WTC11 (cell line): Measurements from ENCODE around the gene MIA2. TPM values are rescaled to one million over a fixed set of nuclear protein-coding genes. Genes with fewer than 3 reads are reported as not detected.

Experiments
- ATAC-seq: fragments of 200-7000 bp; cut with Tn5 transposase; 2 replicates; pipeline ENCODE4 v1.10.0; 2021; ENCODE audit warnings: mild to moderate bottlenecking, moderate library complexity
- CTCF ChIA-PET: fragments of 300-600 bp; sonication (Branson Sonifier 250); formaldehyde crosslinking; loops from one replicate; lab custom pipeline; 2021; ENCODE audit warnings: antibody characterized with exemption; lab: Charles Lee
- POLR2A ChIA-PET: fragments of 350-600 bp; sonication (Branson Sonifier 250); formaldehyde crosslinking; loops from one replicate; lab custom pipeline; 2021; ENCODE audit warnings: antibody characterized with exemption; lab: Charles Lee
- DNase-seq: peaks from one replicate; pipeline ENCODE4 v3.0.0; 2021; ENCODE audit warnings: low spot score
- H3K27ac Mint-ChIP-seq: 2 replicates; pipeline ENCODE4 v1.8.0; 2021; ENCODE audit warnings: mixed read lengths
- H3K27me3 Mint-ChIP-seq: 2 replicates; pipeline ENCODE4 v1.8.0; 2021; ENCODE audit warnings: low read depth, mild to moderate bottlenecking, moderate library complexity, mixed read lengths
- H3K36me3 Mint-ChIP-seq: 2 replicates; pipeline ENCODE4 v1.8.0; 2021; ENCODE audit warnings: mixed read lengths
- H3K4me1 Mint-ChIP-seq: 2 replicates; pipeline ENCODE4 v1.8.0; 2022; ENCODE audit warnings: mixed read lengths
- H3K4me3 Mint-ChIP-seq: 2 replicates; pipeline ENCODE4 v1.8.0; 2021; ENCODE audit warnings: mild to moderate bottlenecking, moderate library complexity, mixed read lengths
- H3K9me3 Mint-ChIP-seq: 2 replicates; pipeline ENCODE4 v1.8.0; 2021; ENCODE audit warnings: mixed read lengths
- JAZF1 ChIP-seq: fragments of 250-450 bp; sonication (Bioruptor Pico); IDR thresholded peaks from 2 replicates; pipeline ENCODE4 v1.9.0; 2021; ENCODE audit warnings: moderate library complexity, mild to moderate bottlenecking, inconsistent platforms
- KAT7 ChIP-seq: sonication (generic); formaldehyde crosslinking; IDR thresholded peaks from 2 replicates; pipeline ENCODE4 v1.8.1; 2023; ENCODE audit warnings: missing genetic modification reagents, mild to moderate bottlenecking, borderline replicate concordance
- NR1H2 ChIP-seq: sonication (generic); formaldehyde crosslinking; IDR thresholded peaks from 2 replicates; pipeline ENCODE4 v1.9.0; 2021; ENCODE audit warnings: mild to moderate bottlenecking, moderate library complexity, missing genetic modification reagents
- NR2C2 ChIP-seq: sonication (generic); formaldehyde crosslinking; IDR thresholded peaks from 2 replicates; pipeline ENCODE4 v1.8.0; 2022; ENCODE audit warnings: mild to moderate bottlenecking, missing genetic modification reagents
- SOX15 ChIP-seq: fragments of 250-450 bp; sonication (Bioruptor Pico); IDR thresholded peaks from 2 replicates; pipeline ENCODE4 v1.9.0; 2021; ENCODE audit warnings: mild to moderate bottlenecking
- TCF7 ChIP-seq: sonication (generic); formaldehyde crosslinking; IDR thresholded peaks from 2 replicates; pipeline ENCODE4 v1.8.0; 2022; ENCODE audit warnings: mild to moderate bottlenecking, low read depth, missing genetic modification reagents, moderate library complexity
- TP53 ChIP-seq: sonication (generic); formaldehyde crosslinking; IDR thresholded peaks from 2 replicates; pipeline ENCODE4 v1.8.1; 2023; ENCODE audit warnings: mild to moderate bottlenecking, missing genetic modification reagents
- ZBTB21 ChIP-seq: sonication (generic); formaldehyde crosslinking; IDR thresholded peaks from 2 replicates; pipeline ENCODE4 v1.8.1; 2023; ENCODE audit warnings: mild to moderate bottlenecking, missing genetic modification reagents, borderline replicate concordance
- ZNF263 ChIP-seq: sonication (generic); formaldehyde crosslinking; IDR thresholded peaks from 2 replicates; pipeline ENCODE4 v1.8.1; 2022; ENCODE audit warnings: low read depth, mild to moderate bottlenecking, moderate library complexity, missing genetic modification reagents
- ZNF317 ChIP-seq: sonication (generic); formaldehyde crosslinking; IDR thresholded peaks from 2 replicates; pipeline ENCODE4 v1.8.1; 2023; ENCODE audit warnings: low read depth, mild to moderate bottlenecking, moderate library complexity, missing genetic modification reagents, borderline replicate concordance
- ZNF396 ChIP-seq: fragments of 250-450 bp; sonication (Bioruptor Pico); IDR thresholded peaks from 2 replicates; pipeline ENCODE4 v1.8.0; 2021; ENCODE audit warnings: mild to moderate bottlenecking, moderate library complexity, borderline replicate concordance
- ZNF416 ChIP-seq: fragments of 250-450 bp; sonication (Bioruptor Pico); IDR thresholded peaks from 2 replicates; pipeline ENCODE4 v1.9.0; 2021; ENCODE audit warnings: mild to moderate bottlenecking, inconsistent platforms
- total RNA-seq: library from RNA; stranded (reverse); gene quantifications from 3 replicates; pipeline ENCODE4 v1.2.3, GENCODE V29; 2021
- TF ChIP-seq, protein P1 (sequence below): sonication (generic); formaldehyde crosslinking; IDR thresholded peaks from 2 replicates; pipeline ENCODE4 v1.8.1; 2022; ENCODE audit warnings: low read depth, mild to moderate bottlenecking, moderate library complexity, missing genetic modification reagents, borderline replicate concordance
- TF ChIP-seq, protein P2 (sequence below): sonication (generic); formaldehyde crosslinking; IDR thresholded peaks from 2 replicates; pipeline ENCODE4 v1.8.0; 2022; ENCODE audit warnings: mild to moderate bottlenecking, missing genetic modification reagents
- TF ChIP-seq, protein P3 (sequence below): fragments of 250-450 bp; sonication (Bioruptor Pico); IDR thresholded peaks from 2 replicates; pipeline ENCODE4 v1.9.0; 2021; ENCODE audit warnings: mild to moderate bottlenecking, borderline replicate concordance
- TF ChIP-seq, protein P4 (sequence below): fragments of 250-450 bp; sonication (Bioruptor Pico); IDR thresholded peaks from 2 replicates; pipeline ENCODE4 v1.8.0; 2021; ENCODE audit warnings: mild to moderate bottlenecking
- TF ChIP-seq, protein P5 (sequence below): sonication (generic); formaldehyde crosslinking; IDR thresholded peaks from 2 replicates; pipeline ENCODE4 v1.8.1; 2023; ENCODE audit warnings: mild to moderate bottlenecking, moderate library complexity, missing genetic modification reagents
- TF ChIP-seq, protein P6 (sequence below): sonication (generic); formaldehyde crosslinking; IDR thresholded peaks from 2 replicates; pipeline ENCODE4 v1.8.1; 2022; ENCODE audit warnings: mild to moderate bottlenecking, missing genetic modification reagents, moderate library complexity, borderline replicate concordance

The MIA2 gene
- total RNA-seq, 1 experiment from 2014 or later = 11.3 TPM

DNA sequence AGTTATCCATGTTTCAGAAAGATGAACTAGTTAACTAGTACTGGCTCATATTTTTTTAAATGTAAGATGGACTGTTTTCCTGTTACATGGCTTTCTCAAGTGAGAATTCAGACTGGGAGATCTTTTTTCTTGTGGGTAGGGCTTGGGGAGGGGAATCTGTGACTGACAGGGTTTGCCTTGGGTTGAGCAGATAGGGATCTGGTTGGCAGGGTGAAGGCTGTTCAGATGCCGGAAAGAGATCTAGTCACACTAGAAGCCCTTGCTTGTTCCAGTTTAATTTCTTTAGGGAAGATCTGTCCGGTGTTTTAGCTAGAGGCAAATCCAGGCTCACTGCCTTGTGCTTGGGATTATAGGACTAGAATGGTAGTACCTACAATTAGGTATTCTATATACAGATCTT is 135.3 kb downstream of the MIA2 start (continued):
- TF ChIP-seq, protein P1, sequence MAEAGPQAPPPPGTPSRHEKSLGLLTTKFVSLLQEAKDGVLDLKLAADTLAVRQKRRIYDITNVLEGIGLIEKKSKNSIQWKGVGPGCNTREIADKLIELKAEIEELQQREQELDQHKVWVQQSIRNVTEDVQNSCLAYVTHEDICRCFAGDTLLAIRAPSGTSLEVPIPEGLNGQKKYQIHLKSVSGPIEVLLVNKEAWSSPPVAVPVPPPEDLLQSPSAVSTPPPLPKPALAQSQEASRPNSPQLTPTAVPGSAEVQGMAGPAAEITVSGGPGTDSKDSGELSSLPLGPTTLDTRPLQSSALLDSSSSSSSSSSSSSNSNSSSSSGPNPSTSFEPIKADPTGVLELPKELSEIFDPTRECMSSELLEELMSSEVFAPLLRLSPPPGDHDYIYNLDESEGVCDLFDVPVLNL (CRISPR knock-in tag) = no peak
- TF ChIP-seq, protein P2, sequence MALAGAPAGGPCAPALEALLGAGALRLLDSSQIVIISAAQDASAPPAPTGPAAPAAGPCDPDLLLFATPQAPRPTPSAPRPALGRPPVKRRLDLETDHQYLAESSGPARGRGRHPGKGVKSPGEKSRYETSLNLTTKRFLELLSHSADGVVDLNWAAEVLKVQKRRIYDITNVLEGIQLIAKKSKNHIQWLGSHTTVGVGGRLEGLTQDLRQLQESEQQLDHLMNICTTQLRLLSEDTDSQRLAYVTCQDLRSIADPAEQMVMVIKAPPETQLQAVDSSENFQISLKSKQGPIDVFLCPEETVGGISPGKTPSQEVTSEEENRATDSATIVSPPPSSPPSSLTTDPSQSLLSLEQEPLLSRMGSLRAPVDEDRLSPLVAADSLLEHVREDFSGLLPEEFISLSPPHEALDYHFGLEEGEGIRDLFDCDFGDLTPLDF (CRISPR knock-in tag) = no peak
- TF ChIP-seq TCF7 (CRISPR knock-in tag) = no peak
- TF ChIP-seq NR1H2 (CRISPR knock-in tag) = no peak
- TF ChIP-seq, protein P3, sequence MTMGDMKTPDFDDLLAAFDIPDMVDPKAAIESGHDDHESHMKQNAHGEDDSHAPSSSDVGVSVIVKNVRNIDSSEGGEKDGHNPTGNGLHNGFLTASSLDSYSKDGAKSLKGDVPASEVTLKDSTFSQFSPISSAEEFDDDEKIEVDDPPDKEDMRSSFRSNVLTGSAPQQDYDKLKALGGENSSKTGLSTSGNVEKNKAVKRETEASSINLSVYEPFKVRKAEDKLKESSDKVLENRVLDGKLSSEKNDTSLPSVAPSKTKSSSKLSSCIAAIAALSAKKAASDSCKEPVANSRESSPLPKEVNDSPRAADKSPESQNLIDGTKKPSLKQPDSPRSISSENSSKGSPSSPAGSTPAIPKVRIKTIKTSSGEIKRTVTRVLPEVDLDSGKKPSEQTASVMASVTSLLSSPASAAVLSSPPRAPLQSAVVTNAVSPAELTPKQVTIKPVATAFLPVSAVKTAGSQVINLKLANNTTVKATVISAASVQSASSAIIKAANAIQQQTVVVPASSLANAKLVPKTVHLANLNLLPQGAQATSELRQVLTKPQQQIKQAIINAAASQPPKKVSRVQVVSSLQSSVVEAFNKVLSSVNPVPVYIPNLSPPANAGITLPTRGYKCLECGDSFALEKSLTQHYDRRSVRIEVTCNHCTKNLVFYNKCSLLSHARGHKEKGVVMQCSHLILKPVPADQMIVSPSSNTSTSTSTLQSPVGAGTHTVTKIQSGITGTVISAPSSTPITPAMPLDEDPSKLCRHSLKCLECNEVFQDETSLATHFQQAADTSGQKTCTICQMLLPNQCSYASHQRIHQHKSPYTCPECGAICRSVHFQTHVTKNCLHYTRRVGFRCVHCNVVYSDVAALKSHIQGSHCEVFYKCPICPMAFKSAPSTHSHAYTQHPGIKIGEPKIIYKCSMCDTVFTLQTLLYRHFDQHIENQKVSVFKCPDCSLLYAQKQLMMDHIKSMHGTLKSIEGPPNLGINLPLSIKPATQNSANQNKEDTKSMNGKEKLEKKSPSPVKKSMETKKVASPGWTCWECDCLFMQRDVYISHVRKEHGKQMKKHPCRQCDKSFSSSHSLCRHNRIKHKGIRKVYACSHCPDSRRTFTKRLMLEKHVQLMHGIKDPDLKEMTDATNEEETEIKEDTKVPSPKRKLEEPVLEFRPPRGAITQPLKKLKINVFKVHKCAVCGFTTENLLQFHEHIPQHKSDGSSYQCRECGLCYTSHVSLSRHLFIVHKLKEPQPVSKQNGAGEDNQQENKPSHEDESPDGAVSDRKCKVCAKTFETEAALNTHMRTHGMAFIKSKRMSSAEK (CRISPR knock-in tag) = no peak
- TF ChIP-seq, protein P4, sequence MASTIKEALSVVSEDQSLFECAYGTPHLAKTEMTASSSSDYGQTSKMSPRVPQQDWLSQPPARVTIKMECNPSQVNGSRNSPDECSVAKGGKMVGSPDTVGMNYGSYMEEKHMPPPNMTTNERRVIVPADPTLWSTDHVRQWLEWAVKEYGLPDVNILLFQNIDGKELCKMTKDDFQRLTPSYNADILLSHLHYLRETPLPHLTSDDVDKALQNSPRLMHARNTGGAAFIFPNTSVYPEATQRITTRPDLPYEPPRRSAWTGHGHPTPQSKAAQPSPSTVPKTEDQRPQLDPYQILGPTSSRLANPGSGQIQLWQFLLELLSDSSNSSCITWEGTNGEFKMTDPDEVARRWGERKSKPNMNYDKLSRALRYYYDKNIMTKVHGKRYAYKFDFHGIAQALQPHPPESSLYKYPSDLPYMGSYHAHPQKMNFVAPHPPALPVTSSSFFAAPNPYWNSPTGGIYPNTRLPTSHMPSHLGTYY (CRISPR knock-in tag) = no peak

DNA sequence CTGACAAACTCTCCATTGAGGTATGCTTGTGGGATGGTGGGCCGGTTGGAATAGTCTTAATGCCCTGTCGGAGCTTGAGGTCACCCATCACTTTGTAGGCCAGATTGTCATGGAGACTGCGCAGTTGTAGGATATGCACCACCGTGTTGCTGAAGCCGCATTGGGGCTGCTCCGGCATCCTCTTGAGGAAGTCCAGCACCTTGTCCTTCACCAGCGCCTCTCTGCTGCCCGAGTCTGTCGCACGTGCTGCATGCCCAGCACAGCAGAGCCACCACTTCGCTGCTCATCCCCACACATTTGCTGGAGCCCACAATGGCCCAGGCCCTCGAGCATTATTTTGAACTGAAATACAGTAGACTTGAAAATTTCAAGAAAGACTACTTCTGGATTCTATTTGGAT is 136.7 kb downstream of the MIA2 start:
- Mint-ChIP-seq H3K27ac (no peak overlapping the region), H3K36me3 (peaks cover 5% of the 10 kb centered on the region)
- CTCF ChIA-PET = interaction anchor here (1.1 to 2.7 kb wide), 2 partner anchors 47 to 138 kb away, joined by 3 to 31 read pairs; no protein-coding TSS in a partner anchor

DNA sequence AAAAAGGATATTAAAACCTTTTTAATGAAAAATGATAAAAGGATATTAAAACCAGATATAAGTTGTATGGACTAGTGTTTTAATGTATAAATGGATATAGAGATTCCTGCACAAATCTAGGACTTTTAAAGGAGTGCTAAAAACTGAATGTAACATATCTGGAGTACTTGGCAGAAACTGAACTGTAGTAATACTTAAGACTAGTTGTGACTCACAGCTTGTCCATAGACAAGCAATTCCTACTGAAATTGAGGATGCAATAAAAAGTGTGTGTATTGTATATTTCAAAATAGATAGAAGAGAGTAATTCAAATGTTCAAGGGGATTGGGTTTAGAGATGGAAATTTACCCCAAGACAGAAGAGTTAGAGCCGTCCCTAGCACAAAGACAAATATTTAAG is 138.9 kb downstream of the MIA2 start:
- H3K4me3 Mint-ChIP-seq = no peak overlapping the region
- ChIA-PET CTCF (no interaction called here), POLR2A (no interaction called here)
- H3K27ac Mint-ChIP-seq = no peak overlapping the region
- ATAC-seq = no peak
- H3K36me3 Mint-ChIP-seq = no peaks in the 10 kb centered on the region
- no peaks in the 10 kb centered on the region for H3K9me3 Mint-ChIP-seq
- no peak for DNase-seq
- peaks cover 27% of the 10 kb centered on the region for H3K4me1 Mint-ChIP-seq
- H3K27me3 Mint-ChIP-seq = no peaks in the 10 kb centered on the region
- TF ChIP-seq KAT7 (CRISPR knock-in tag) (no peak), ZBTB21 (CRISPR knock-in tag) (no peak), TP53 (no peak), ZNF416 (no peak), NR2C2 (CRISPR knock-in tag) (no peak)
- TF ChIP-seq, protein P5, sequence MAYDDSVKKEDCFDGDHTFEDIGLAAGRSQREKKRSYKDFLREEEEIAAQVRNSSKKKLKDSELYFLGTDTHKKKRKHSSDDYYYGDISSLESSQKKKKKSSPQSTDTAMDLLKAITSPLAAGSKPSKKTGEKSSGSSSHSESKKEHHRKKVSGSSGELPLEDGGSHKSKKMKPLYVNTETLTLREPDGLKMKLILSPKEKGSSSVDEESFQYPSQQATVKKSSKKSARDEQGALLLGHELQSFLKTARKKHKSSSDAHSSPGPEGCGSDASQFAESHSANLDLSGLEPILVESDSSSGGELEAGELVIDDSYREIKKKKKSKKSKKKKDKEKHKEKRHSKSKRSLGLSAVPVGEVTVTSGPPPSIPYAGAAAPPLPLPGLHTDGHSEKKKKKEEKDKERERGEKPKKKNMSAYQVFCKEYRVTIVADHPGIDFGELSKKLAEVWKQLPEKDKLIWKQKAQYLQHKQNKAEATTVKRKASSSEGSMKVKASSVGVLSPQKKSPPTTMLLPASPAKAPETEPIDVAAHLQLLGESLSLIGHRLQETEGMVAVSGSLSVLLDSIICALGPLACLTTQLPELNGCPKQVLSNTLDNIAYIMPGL (CRISPR knock-in tag) = no peak

More for the DNA sequence above, 136.7 kb downstream of the MIA2 start:
- Mint-ChIP-seq H3K27me3 (no peaks in the 10 kb centered on the region), H3K4me3 (no peak overlapping the region), H3K4me1 (peaks cover 35% of the 10 kb centered on the region), H3K9me3 (peaks cover 3% of the 10 kb centered on the region; the same call in 1 of the 2 replicates)
- POLR2A ChIA-PET = no interaction called here
- no peak for ATAC-seq
- TF ChIP-seq, protein P1 (CRISPR knock-in tag) = no peak
- TF ChIP-seq SOX15 (no peak), ZNF263 (CRISPR knock-in tag) (no peak), KAT7 (CRISPR knock-in tag) (no peak), ZNF396 (CRISPR knock-in tag) (no peak), TCF7 (CRISPR knock-in tag) (no peak), ZNF317 (CRISPR knock-in tag) (no peak), JAZF1 (no peak)
- TF ChIP-seq, protein P6, sequence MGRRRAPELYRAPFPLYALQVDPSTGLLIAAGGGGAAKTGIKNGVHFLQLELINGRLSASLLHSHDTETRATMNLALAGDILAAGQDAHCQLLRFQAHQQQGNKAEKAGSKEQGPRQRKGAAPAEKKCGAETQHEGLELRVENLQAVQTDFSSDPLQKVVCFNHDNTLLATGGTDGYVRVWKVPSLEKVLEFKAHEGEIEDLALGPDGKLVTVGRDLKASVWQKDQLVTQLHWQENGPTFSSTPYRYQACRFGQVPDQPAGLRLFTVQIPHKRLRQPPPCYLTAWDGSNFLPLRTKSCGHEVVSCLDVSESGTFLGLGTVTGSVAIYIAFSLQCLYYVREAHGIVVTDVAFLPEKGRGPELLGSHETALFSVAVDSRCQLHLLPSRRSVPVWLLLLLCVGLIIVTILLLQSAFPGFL = no peak
- no peak for DNase-seq
